Thyroid gland (tissue), 4 donors: ENCODE measurements around the gene EMID1. TPM values are rescaled to one million over a fixed set of nuclear protein-coding genes. Genes with fewer than 3 reads are reported as not detected.

Source experiments
- DNase-seq, 2 donors: peaks; one replicate each; pipeline ENCODE4 v3.0.0-alpha.2; 2019
- H3K27ac ChIP-seq, 3 donors: fragments of 200-600 bp; sonication (generic); 1 replicate in 2 of 3; 2 replicates in 1 of 3; pipeline ENCODE4 v1.5.1; 2016 to 2019; ENCODE audit warnings: mild to moderate bottlenecking in 1 of 3, moderate library complexity in 1 of 3
- H3K27me3 ChIP-seq: fragments of 200-600 bp; sonication (generic); one replicate; pipeline ENCODE4 v1.5.1; 2019
- H3K36me3 ChIP-seq, 2 donors: fragments of 200-600 bp; sonication (generic); one replicate each; pipeline ENCODE4 v1.5.1; 2016 to 2019
- H3K4me1 ChIP-seq, 2 donors: fragments of 200-600 bp; sonication (generic); one replicate each; pipeline ENCODE4 v1.5.1; 2017 to 2019
- H3K4me3 ChIP-seq, 3 donors: fragments of 200-600 bp; sonication (generic); replicated peaks in 1 of 3; 1 replicate in 2 of 3; 2 replicates in 1 of 3; pipeline ENCODE4 v1.5.1; 2016; ENCODE audit warnings: mild to moderate bottlenecking in 1 of 3
- H3K9me3 ChIP-seq: fragments of 200-600 bp; sonication (generic); one replicate; pipeline ENCODE4 v1.5.1; 2017
- CTCF ChIP-seq, 6 experiments: fragments of 200-600 bp in 3 of 6; fragments of 450-650 bp in 3 of 6; sonication (generic) in 3 of 6; IDR thresholded peaks; one replicate each; pipeline ENCODE4 v1.5.1; 2016 to 2019; ENCODE audit warnings: antibody characterized with exemption in 6 of 6, mild to moderate bottlenecking in 2 of 6, inconsistent platforms in 1 of 6, moderate library complexity in 1 of 6
- POLR2A ChIP-seq, 2 donors: fragments of 450-650 bp; IDR thresholded peaks; one replicate each; pipeline ENCODE4 v1.6.1; 2017; ENCODE audit warnings: antibody characterized with exemption in 2 of 2, mild to moderate bottlenecking in 2 of 2, moderate library complexity in 1 of 2
- WGBS, 2 donors: methylation state at CpG; one replicate each; pipeline ENCODE4 v1.1.5; 2017; 5-methylcytosine and 5-hydroxymethylcytosine counted together
- intact Hi-C: fragments of 100-400 bp; cut with DNase I; formaldehyde crosslinking; loops from one replicate; pipeline ENCODE4 v1.15.1; 2023
- total RNA-seq, 4 donors: library from RNA; depleted of rRNA; stranded (reverse); fragments of >200 nt; gene quantifications; one replicate each; pipeline ENCODE4 v1.2.3, GENCODE V29; 2016

EMID1 gene
- total RNA-seq, 4 donors from 2014 or later, result 14.0 to 55.9 (median 19.0) TPM

- H3K4me1 ChIP-seq, result peaks cover 11 to 12% of the 10 kb centered on the region in 2 donors
- WGBS, 2 donors, result 84 to 86% methylated on average over 11 of the region's 11 CpGs
These were observed 5.4 kb downstream of the EMID1 start for GRCh38 chr22:29211066-29211465.

DNA sequence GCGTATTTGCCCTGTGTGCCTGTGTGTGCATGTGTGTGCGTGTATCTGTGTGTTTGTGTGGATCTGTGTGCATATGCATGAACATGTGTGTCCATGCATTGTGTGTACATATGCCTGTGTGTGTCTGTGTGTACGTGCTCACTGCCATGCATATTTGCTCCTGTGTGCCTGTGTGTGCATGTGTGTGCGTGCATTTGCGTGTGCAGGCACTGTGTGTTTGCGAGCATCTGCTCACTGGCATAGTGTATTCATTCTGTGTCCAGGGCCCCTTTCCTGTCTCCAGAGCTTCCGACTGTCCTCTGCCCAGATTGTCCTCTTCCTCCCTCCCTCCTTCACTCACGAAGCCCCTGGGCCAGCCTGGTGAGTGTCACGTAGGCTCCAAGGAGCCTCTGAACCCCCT lies 5.8 kb downstream of the EMID1 start:
- no peak overlapping the region for H3K4me3 ChIP-seq
- no peaks in the 10 kb centered on the region for H3K36me3 ChIP-seq
- intact Hi-C loops, result no loop called here
- peaks cover 7 to 8% of the 10 kb centered on the region in 2 donors for H3K4me1 ChIP-seq
- no peaks in the 10 kb centered on the region for H3K27me3 ChIP-seq
- 94 to 97% methylated on average over 9 of the region's 9 CpGs for WGBS, 2 donors
- no peak for DNase-seq
- H3K9me3 ChIP-seq, result no peaks in the 10 kb centered on the region
- H3K27ac ChIP-seq, result no peak overlapping the region
- TF ChIP-seq CTCF (IDR thresholded peaks at IDR 0.05) (no peak), POLR2A (IDR thresholded peaks at IDR 0.05) (no peak)

More at GRCh38 chr22:29211066-29211465, 5.4 kb downstream of the EMID1 start:
- Histone ChIP-seq H3K36me3 (no peaks in the 10 kb centered on the region), H3K9me3 (no peaks in the 10 kb centered on the region), H3K27me3 (no peaks in the 10 kb centered on the region), H3K27ac (no peak overlapping the region), H3K4me3 (no peak overlapping the region)
- no peak for TF ChIP-seq CTCF (IDR thresholded peaks at IDR 0.05)
- no peak for TF ChIP-seq POLR2A (IDR thresholded peaks at IDR 0.05)
- intact Hi-C loops, result no loop called here
- no peak for DNase-seq

DNA sequence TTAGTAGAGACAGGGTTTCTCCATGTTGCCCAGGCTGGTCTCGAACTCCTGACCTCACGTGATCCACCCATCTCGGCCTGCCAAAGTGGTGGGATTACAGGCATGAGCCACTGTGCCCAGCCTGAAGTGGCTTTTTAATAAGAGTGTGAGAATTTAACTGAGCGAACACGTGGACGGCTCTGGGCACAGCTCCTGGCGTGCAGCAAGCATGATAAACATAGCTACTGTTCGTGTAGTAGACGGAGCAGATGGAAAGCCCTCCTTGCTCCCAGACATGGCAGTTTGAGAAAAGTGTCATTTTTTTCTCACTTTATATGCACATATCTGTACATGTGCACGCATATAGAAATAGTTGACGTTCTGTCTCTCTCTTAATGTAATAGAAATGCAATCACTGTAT lies 7.0 kb downstream of the EMID1 start:
- Histone ChIP-seq H3K9me3 (no peaks in the 10 kb centered on the region), H3K4me3 (no peak overlapping the region), H3K4me1 (peaks cover 4 to 7% of the 10 kb centered on the region in 2 donors), H3K27me3 (no peaks in the 10 kb centered on the region), H3K36me3 (no peaks in the 10 kb centered on the region), H3K27ac (no peak overlapping the region)
- DNase-seq, result no peak
- WGBS, 2 donors, result 71 to 78% methylated on average over 11 of the region's 11 CpGs
- intact Hi-C loops, result no loop called here
- TF ChIP-seq CTCF (IDR thresholded peaks at IDR 0.05) (no peak), POLR2A (IDR thresholded peaks at IDR 0.05) (no peak)

DNA sequence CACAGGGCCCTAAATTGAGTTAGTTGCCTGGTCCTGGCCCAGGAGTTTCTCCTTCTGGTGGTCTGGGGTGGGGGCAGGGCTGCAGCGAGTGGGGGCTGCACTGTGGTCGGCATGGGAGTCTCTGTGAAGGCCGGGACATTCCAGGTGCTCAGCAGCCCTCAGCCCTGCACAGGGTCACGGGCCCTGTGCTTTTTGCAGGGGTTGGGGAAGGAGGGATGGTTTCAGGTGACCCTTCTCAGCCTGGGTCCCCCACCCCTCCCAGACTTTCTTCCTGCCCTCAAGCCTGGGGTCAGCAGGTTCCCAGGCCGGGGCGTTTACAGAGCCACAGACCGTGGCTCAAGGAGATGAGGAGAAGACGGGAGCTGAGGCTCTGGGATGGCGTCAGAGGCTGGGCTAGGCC lies 7.8 kb downstream of the EMID1 start:
- Histone ChIP-seq H3K4me3 (no peak overlapping the region), H3K9me3 (no peaks in the 10 kb centered on the region), H3K27me3 (no peaks in the 10 kb centered on the region), H3K36me3 (no peaks in the 10 kb centered on the region), H3K27ac (no peak overlapping the region), H3K4me1 (peaks cover 4 to 7% of the 10 kb centered on the region in 2 donors)
- intact Hi-C loops, result no loop called here
- TF ChIP-seq POLR2A (IDR thresholded peaks at IDR 0.05) (no peak), CTCF (IDR thresholded peaks at IDR 0.05) (no peak)
- WGBS, 2 donors, result 53 to 79% methylated on average over 4 to 5 of the region's 9 CpGs
- DNase-seq, result no peak

DNA sequence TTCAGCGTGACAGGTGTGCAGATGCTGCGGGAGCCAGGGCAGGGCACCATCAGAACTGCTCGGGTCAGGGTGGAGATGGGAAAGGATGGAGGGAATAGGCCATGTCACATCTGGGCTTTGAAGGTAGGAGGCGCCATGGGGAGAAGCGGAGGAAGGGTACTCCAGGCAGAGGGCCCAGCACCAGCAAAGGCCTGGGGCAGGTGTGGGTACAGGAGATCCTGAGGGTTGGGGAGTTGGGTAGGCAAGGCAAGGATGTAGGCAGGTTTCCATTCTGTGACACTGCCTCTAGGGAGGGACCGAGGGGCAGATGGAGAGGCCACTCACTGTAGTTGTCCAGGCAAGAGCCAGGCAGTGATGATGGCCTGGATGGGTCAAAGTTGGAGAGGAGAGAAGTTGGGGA lies 8.5 kb downstream of the EMID1 start:
- no peak for DNase-seq
- Histone ChIP-seq H3K4me3 (no peak overlapping the region), H3K9me3 (no peaks in the 10 kb centered on the region), H3K36me3 (no peaks in the 10 kb centered on the region), H3K27ac (no peak overlapping the region), H3K4me1 (peaks cover 0 to under 1% of the 10 kb centered on the region in 2 donors), H3K27me3 (no peaks in the 10 kb centered on the region)
- WGBS, 2 donors, result 94 to 100% methylated on average over 6 of the region's 6 CpGs
- TF ChIP-seq CTCF (IDR thresholded peaks at IDR 0.05) (no peak), POLR2A (IDR thresholded peaks at IDR 0.05) (no peak)
- intact Hi-C loops, result no loop called here
